WTC11 (cell line): Measurements from ENCODE around the gene MGMT.

ENCODE experiments used
- ESRRA ChIP-seq: sonication (generic); formaldehyde crosslinking; IDR thresholded peaks from 2 replicates; pipeline ENCODE4 v1.8.1; 2022; ENCODE audit warnings: mild to moderate bottlenecking, missing genetic modification reagents, borderline replicate concordance
- ZNF121 ChIP-seq: sonication (generic); formaldehyde crosslinking; IDR thresholded peaks from 2 replicates; pipeline ENCODE4 v1.8.0; 2023; ENCODE audit warnings: missing genetic modification reagents
- ZNF263 ChIP-seq: sonication (generic); formaldehyde crosslinking; IDR thresholded peaks from 2 replicates; pipeline ENCODE4 v1.8.1; 2022; ENCODE audit warnings: low read depth, mild to moderate bottlenecking, moderate library complexity, missing genetic modification reagents
- TF ChIP-seq, protein P1 (sequence below): fragments of 200-600 bp; IDR thresholded peaks from 2 replicates; pipeline ENCODE4 v1.8.0; 2022; ENCODE audit warnings: antibody characterized with exemption
- TF ChIP-seq, protein P2 (sequence below): sonication (generic); formaldehyde crosslinking; IDR thresholded peaks from 2 replicates; pipeline ENCODE4 v1.8.0; 2022; ENCODE audit warnings: mild to moderate bottlenecking, missing genetic modification reagents
- TF ChIP-seq, protein P3 (sequence below): sonication (generic); formaldehyde crosslinking; IDR thresholded peaks from 2 replicates; pipeline ENCODE4 v1.8.1; 2023; ENCODE audit warnings: mild to moderate bottlenecking, missing genetic modification reagents, moderate library complexity
- TF ChIP-seq, protein P4 (sequence below): sonication (generic); formaldehyde crosslinking; IDR thresholded peaks from 2 replicates; pipeline ENCODE4 v1.8.0; 2022; ENCODE audit warnings: missing genetic modification reagents

DNA sequence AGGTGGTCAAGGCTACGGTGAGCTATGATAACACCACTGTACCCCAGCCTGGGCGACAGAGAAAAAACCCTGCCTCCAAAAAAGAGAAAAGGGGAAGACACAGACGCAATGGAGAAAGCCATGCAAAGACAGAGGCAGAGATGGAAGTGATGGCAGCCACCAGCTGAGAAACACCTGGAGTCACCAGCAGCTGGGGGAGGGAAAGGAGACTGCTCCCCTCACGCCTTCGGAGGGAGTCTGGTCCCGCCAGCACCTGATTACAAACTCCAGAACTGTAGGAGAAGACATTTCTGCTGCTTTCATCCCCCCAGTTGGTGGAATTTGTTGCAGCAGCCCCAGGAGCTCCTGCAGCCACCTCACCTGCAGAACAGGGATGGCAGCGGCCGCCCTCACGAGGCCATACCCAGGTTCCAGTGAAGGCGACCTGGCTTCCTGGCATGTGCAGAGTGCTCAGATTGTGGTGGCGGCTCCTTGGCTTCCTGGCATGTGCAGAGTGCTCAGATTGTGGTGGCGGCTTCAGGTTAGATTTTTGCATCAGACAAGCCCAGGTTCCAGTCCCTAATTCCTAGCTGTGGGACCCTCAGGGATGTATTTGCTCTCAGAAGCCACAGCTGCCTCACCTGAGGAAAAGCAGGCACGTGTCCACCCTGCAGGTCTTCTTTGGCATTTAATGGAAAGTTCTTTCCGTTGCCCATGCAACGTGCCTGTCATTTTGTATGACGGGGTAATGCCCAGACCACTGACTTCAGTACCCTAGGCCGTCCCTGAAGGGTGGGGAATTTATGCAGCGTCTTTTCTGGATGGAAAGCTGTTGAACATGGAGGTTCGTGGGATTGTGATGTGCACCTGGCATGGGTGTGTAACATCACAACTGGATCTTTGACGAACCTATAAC is 314.1 kb downstream of the MGMT start:
- no peak for TF ChIP-seq ESRRA (CRISPR knock-in tag)
- TF ChIP-seq, protein P1, sequence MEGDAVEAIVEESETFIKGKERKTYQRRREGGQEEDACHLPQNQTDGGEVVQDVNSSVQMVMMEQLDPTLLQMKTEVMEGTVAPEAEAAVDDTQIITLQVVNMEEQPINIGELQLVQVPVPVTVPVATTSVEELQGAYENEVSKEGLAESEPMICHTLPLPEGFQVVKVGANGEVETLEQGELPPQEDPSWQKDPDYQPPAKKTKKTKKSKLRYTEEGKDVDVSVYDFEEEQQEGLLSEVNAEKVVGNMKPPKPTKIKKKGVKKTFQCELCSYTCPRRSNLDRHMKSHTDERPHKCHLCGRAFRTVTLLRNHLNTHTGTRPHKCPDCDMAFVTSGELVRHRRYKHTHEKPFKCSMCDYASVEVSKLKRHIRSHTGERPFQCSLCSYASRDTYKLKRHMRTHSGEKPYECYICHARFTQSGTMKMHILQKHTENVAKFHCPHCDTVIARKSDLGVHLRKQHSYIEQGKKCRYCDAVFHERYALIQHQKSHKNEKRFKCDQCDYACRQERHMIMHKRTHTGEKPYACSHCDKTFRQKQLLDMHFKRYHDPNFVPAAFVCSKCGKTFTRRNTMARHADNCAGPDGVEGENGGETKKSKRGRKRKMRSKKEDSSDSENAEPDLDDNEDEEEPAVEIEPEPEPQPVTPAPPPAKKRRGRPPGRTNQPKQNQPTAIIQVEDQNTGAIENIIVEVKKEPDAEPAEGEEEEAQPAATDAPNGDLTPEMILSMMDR, result no peak
- TF ChIP-seq, protein P2, sequence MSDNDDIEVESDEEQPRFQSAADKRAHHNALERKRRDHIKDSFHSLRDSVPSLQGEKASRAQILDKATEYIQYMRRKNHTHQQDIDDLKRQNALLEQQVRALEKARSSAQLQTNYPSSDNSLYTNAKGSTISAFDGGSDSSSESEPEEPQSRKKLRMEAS (CRISPR knock-in tag), result no peak
- TF ChIP-seq ZNF263 (CRISPR knock-in tag), result no peak
- TF ChIP-seq, protein P3, sequence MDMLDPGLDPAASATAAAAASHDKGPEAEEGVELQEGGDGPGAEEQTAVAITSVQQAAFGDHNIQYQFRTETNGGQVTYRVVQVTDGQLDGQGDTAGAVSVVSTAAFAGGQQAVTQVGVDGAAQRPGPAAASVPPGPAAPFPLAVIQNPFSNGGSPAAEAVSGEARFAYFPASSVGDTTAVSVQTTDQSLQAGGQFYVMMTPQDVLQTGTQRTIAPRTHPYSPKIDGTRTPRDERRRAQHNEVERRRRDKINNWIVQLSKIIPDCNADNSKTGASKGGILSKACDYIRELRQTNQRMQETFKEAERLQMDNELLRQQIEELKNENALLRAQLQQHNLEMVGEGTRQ (CRISPR knock-in tag), result no peak
- no peak for TF ChIP-seq ZNF121 (CRISPR knock-in tag)
- TF ChIP-seq, protein P4, sequence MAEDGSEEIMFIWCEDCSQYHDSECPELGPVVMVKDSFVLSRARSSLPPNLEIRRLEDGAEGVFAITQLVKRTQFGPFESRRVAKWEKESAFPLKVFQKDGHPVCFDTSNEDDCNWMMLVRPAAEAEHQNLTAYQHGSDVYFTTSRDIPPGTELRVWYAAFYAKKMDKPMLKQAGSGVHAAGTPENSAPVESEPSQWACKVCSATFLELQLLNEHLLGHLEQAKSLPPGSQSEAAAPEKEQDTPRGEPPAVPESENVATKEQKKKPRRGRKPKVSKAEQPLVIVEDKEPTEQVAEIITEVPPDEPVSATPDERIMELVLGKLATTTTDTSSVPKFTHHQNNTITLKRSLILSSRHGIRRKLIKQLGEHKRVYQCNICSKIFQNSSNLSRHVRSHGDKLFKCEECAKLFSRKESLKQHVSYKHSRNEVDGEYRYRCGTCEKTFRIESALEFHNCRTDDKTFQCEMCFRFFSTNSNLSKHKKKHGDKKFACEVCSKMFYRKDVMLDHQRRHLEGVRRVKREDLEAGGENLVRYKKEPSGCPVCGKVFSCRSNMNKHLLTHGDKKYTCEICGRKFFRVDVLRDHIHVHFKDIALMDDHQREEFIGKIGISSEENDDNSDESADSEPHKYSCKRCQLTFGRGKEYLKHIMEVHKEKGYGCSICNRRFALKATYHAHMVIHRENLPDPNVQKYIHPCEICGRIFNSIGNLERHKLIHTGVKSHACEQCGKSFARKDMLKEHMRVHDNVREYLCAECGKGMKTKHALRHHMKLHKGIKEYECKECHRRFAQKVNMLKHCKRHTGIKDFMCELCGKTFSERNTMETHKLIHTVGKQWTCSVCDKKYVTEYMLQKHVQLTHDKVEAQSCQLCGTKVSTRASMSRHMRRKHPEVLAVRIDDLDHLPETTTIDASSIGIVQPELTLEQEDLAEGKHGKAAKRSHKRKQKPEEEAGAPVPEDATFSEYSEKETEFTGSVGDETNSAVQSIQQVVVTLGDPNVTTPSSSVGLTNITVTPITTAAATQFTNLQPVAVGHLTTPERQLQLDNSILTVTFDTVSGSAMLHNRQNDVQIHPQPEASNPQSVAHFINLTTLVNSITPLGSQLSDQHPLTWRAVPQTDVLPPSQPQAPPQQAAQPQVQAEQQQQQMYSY (CRISPR knock-in tag), result no peak
